Heart left ventricle (tissue), 16 donors: ENCODE results near the gene IKBIP. TPM values are rescaled to one million over a fixed set of nuclear protein-coding genes. Genes with fewer than 3 reads are reported as not detected.

ENCODE experiments used
- ATAC-seq, 4 donors: fragments of 200-7000 bp; cut with Tn5 transposase; one replicate each; pipeline ENCODE4 v1.9.1; 2020 to 2022; ENCODE audit warnings: moderate library complexity in 4 of 4, mild to moderate bottlenecking in 3 of 4, moderate number of reproducible peaks in 1 of 4
- DNase-seq, 5 donors: peaks; one replicate each; pipeline ENCODE4 v3.0.0-alpha.2; 2020
- H3K27ac ChIP-seq, 12 donors: fragments of 200-600 bp; sonication (generic) in 4 of 12; one replicate each; pipeline versions ENCODE4 v1.5.0 to v1.8.0; 2016 to 2022; ENCODE audit warnings: mild to moderate bottlenecking in 2 of 12
- H3K27me3 ChIP-seq, 9 donors: fragments of 200-600 bp; sonication (generic) in 2 of 9; one replicate each; pipeline versions ENCODE4 v1.5.1 to v1.8.0; 2016 to 2022; ENCODE audit warnings: mild to moderate bottlenecking in 3 of 9
- H3K36me3 ChIP-seq, 9 donors: fragments of 200-600 bp; sonication (generic) in 2 of 9; one replicate each; pipeline versions ENCODE4 v1.5.0 to v1.8.0; 2018 to 2022; ENCODE audit warnings: mild to moderate bottlenecking in 2 of 9
- H3K4me1 ChIP-seq, 12 donors: fragments of 200-600 bp; sonication (generic) in 4 of 12; one replicate each; pipeline versions ENCODE4 v1.5.0 to v1.8.0; 2016 to 2022; ENCODE audit warnings: mild to moderate bottlenecking in 3 of 12
- H3K4me3 ChIP-seq, 12 donors: fragments of 200-600 bp; sonication (generic) in 4 of 12; one replicate each; pipeline versions ENCODE4 v1.5.0 to v1.8.0; 2017 to 2022; ENCODE audit warnings: mild to moderate bottlenecking in 9 of 12, moderate library complexity in 4 of 12
- H3K9me3 ChIP-seq, 12 donors: fragments of 200-600 bp; sonication (generic) in 4 of 12; one replicate each; pipeline versions ENCODE4 v1.5.0 to v1.8.0; 2016 to 2022; ENCODE audit warnings: mild to moderate bottlenecking in 1 of 12
- POLR2A ChIP-seq, 2 donors: fragments of 450-650 bp; IDR thresholded peaks; one replicate each; pipeline ENCODE4 v1.6.1; 2017; ENCODE audit warnings: antibody characterized with exemption in 2 of 2, mild to moderate bottlenecking in 2 of 2, moderate library complexity in 2 of 2
- WGBS, 4 donors: extraction: QIAGEN DNeasy Blood & Tissue Kit in 2 of 4; methylation state at CpG; one replicate each; pipeline versions ENCODE4 v1.1.5 to v1.1.7; 2013 to 2018; 5-methylcytosine and 5-hydroxymethylcytosine counted together
- intact Hi-C, 10 donors: fragments of 100-400 bp; cut with DNase I; formaldehyde crosslinking; loops; one replicate each; pipeline versions ENCODE4 v1.11.1 to v1.14.2; 2022
- polyA plus RNA-seq, 2 donors: library from polyadenylated mRNA; stranded (reverse); fragments of 200-250 nt; gene quantifications; one replicate each; pipeline ENCODE4 v1.2.3, GENCODE V29; 2013
- total RNA-seq, 9 donors: library from RNA; depleted of rRNA in 2 of 9; stranded (reverse); fragments of >200 nt in 2 of 9; fragmentation: NEBNext Ultra II Directional in 3 of 9; extraction: Animal tissue kit (Norgen Biotek cat#: 25700) in 3 of 9; gene quantifications; one replicate each; pipeline versions ENCODE4 v1.1.0 to v1.2.4, GENCODE V29; 2016 to 2023
- TF ChIP-seq, protein P1 (sequence below), 12 donors: fragments of 200-600 bp; sonication (generic) in 4 of 12; IDR thresholded peaks; one replicate each; pipeline versions ENCODE4 v1.5.0 to v1.8.0; 2018 to 2022; ENCODE audit warnings: antibody characterized with exemption in 12 of 12, mild to moderate bottlenecking in 5 of 12
- donor health status: ischemic (EF 13 %, LVEDD 7.1; RV severe dilation, severe dysfunction).
- donor health status: healthy with polysubstance abuse.
- donor health status: DM: no; HTN: yes; CAD: no.
- donor health status: DM: no; HTN: no; CAD: no.
- donor health status: ischemic (EF 25% LVEDD 6.9; RV normal size, moderate dysfunction).
- donor health status: ischemic (EF 25% LVEDD 5.7; RV mildly dilated, moderate dysfunction).
- donor health status: healthy.
- donor health status: DM: yes; HTN: yes; CAD: no.
- donor health status: ischemic (EF 35%, LVEDD 5.7; RV mildly dilated, moderate dysfunction).
- donor health status: nonischemic (EF 11% LVEDD 7.7; RV severe dilation, severe dysfunction).
- donor health status: DM: yes; HTN: yes; CAD: no.
- donor health status: PGD.
- donor health status: ischemic (EF 29% LVEDD 5.4; RV normal size, mild dysfunction).
- donor health status: nonischemic (EF 23%, LVEDD 6.1; RV moderate dilation, normal function).

The IKBIP gene
- total and polyA plus RNA-seq, 11 donors = 3.6 to 16.5 (median 5.2) TPM

DNA sequence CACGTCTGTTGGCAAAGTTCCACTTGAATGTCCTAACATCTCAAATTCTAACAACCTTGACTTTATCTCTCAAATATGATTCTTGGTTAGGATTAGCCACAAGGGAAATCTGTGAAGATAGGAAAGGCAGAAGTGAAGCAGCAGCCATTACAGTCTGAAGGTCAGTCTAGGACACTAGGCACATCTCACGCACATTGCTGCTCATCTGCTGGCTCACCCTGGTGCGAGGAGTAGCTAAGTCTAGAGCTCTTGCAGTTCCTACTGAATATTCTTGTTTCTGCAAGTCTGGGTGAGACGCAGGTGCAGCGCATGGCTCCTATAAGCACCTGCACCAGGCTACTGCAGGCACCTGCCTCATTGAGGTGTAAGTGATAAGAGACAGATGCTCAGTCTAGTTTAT, 57.5 kb downstream of the IKBIP start:
- TF ChIP-seq, protein P1, sequence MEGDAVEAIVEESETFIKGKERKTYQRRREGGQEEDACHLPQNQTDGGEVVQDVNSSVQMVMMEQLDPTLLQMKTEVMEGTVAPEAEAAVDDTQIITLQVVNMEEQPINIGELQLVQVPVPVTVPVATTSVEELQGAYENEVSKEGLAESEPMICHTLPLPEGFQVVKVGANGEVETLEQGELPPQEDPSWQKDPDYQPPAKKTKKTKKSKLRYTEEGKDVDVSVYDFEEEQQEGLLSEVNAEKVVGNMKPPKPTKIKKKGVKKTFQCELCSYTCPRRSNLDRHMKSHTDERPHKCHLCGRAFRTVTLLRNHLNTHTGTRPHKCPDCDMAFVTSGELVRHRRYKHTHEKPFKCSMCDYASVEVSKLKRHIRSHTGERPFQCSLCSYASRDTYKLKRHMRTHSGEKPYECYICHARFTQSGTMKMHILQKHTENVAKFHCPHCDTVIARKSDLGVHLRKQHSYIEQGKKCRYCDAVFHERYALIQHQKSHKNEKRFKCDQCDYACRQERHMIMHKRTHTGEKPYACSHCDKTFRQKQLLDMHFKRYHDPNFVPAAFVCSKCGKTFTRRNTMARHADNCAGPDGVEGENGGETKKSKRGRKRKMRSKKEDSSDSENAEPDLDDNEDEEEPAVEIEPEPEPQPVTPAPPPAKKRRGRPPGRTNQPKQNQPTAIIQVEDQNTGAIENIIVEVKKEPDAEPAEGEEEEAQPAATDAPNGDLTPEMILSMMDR (IDR thresholded peaks at IDR 0.05) = no peak
- no peak for TF ChIP-seq POLR2A (IDR thresholded peaks at IDR 0.05)
- ATAC-seq (no peak), DNase-seq (no peak)
- no peaks in the 10 kb centered on the region for H3K4me1 ChIP-seq
- no peaks in the 10 kb centered on the region for H3K9me3 ChIP-seq
- H3K4me3 ChIP-seq = no peak overlapping the region
- H3K36me3 ChIP-seq = no peaks in the 10 kb centered on the region
- intact Hi-C loops = no loop called here
- no peaks in the 10 kb centered on the region for H3K27me3 ChIP-seq
- no peak overlapping the region for H3K27ac ChIP-seq
- 78 to 88% (median 81%) methylated on average over 5 of the region's 5 CpGs for WGBS, 4 donors

DNA sequence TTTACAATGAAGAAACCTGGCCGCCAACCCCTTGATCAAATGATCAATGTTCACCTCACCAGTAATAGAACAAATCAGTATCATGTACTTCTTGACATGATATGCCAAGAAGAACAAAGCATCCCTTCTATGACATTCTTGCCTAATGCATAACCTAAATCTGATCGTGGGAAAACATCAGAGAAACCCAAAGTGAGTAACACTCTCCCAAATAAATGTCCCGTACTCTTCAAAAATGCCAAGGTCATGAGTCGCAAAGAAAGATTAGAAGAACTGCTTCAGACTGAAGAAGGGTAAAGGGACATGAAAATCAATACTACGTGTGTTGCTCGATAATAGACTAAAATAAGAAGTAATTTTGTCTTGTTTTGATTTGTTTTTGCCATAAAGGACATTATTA, 62.5 kb downstream of the IKBIP start:
- TF ChIP-seq, protein P1 (IDR thresholded peaks at IDR 0.05) = no peak
- TF ChIP-seq POLR2A (IDR thresholded peaks at IDR 0.05) = no peak
- 82 to 88% (median 85%) methylated on average over 6 of the region's 6 CpGs for WGBS, 4 donors
- H3K4me1 ChIP-seq = no peaks in the 10 kb centered on the region
- intact Hi-C loops = no loop called here
- H3K27me3 ChIP-seq = no peaks in the 10 kb centered on the region
- ATAC-seq (no peak), DNase-seq (no peak)
- no peaks in the 10 kb centered on the region for H3K36me3 ChIP-seq
- no peak overlapping the region for H3K4me3 ChIP-seq
- no peaks in the 10 kb centered on the region for H3K9me3 ChIP-seq
- H3K27ac ChIP-seq = no peak overlapping the region

DNA sequence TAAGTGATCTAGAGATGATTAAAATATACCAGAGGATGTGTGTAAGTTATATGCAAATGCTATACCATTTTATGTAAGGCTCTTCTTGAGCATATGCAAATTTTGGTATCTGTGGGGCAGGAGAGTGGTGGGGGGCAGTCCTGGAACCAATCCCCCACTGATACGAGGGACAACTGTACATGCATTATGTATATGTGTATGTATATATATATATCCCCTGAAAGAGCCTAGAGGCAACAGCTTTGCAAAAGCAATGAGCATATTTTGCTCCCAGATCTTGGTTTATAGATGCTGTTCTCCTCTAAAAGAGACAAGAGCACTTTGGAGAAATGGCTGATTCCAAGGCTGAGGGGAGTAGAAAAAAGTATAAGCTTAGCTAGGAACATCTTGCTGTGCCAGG, 63.5 kb downstream of the IKBIP start:
- Histone ChIP-seq H3K9me3 (no peaks in the 10 kb centered on the region), H3K4me1 (no peaks in the 10 kb centered on the region), H3K27me3 (no peaks in the 10 kb centered on the region), H3K27ac (no peak overlapping the region), H3K4me3 (no peak overlapping the region), H3K36me3 (no peaks in the 10 kb centered on the region)
- intact Hi-C loops = no loop called here
- no peak for TF ChIP-seq POLR2A (IDR thresholded peaks at IDR 0.05)
- TF ChIP-seq, protein P1 (IDR thresholded peaks at IDR 0.05) = no peak
- 76 to 94% (median 90%) methylated on average over 1 of the region's 1 CpG for WGBS, 4 donors
- ATAC-seq (no peak), DNase-seq (no peak)

DNA sequence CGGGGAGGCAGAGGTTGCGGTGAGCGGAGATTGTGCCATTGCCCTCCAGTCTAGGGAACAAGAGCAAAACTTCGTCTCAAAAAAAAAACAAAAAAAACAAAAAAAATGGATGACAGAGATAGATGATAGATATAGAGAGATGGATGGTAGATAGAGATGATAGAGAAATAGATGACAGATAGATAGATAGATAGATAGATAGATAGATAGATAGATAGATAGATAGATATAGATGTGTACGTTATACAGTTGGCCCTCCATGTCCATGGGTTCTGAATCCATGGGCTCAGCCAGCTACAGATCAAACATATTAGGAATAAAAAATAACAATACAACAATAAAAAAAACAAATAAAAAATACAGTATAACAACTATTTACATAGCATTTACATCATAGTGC, 63.9 kb downstream of the IKBIP start:
- ATAC-seq = no peak
- intact Hi-C loops = no loop called here
- WGBS, 4 donors = 95 to 98% (median 97%) methylated on average over 5 of the region's 5 CpGs

More for the DNA sequence above, 63.9 kb downstream of the IKBIP start:
- no peak for TF ChIP-seq POLR2A (IDR thresholded peaks at IDR 0.05)
- TF ChIP-seq, protein P1 (IDR thresholded peaks at IDR 0.05) = no peak
- Histone ChIP-seq H3K27ac (no peak overlapping the region), H3K36me3 (no peaks in the 10 kb centered on the region), H3K9me3 (no peaks in the 10 kb centered on the region), H3K4me1 (no peaks in the 10 kb centered on the region), H3K27me3 (no peaks in the 10 kb centered on the region), H3K4me3 (no peak overlapping the region)
- DNase-seq = no peak
